Measurements from ENCODE around the gene PLIN4.

PLIN4 gene

DNA sequence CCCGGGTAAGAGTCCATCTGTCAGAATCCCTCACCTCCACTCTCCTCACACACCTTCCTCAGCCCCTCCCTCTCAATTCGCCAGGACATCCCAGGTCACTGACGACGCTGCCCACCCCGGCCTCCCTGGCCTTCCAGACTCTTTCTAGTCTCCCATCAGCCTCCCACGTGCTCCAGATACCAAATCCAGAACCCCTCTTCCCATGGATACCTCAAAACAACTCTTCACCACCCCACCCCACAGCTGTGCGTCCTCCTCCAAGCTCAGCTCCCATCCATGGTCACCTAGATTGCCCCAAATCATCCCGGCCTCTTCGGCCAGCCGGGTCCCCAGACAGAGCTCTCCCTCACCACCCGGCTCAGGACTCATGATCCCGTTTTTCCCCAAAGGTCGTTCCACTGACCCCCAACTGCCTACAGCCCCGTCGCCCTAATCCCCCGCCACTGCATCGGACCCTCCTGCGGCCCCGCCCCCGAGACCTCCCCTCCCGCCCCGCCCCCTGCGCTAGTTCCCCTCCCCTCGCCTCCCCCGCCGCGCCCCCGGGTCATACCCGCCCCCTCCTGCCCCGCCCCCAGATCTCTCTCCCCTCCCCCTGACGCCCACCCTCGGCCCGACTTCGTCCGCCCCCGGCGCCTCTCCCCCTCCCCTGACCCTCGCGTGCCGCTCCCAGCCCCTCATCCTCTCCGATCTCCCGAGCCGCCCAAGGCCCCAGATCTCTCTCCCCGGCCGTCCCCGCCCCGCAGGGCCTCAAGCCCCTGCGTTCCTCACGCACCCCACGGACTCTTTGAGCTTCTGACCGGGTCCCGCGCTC lies 61.2 kb downstream of the PLIN4 start:
- DNase-seq (ENCODE audit: extremely low read depth in 1 of 2, low read depth in 1 of 2) = no peak

DNA sequence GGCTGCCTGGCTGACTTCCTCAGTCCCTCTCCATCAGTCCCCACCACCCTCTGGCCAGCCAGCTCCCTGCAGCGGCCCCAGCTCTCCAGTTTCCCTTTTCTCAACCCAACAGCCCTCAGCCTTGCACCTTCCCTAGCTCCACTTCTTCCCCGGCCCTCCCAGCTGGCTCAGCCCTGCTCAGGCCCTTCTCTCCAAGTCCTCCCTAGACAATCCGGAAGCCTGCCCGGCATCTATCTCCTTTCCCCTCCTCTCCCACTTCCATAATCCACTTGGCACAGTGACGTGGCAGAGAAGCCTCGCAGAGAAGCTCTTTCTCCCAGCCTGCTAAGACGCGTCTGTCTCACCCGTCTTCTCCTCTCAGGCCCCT lies 61.8 kb downstream of the PLIN4 start:
- DNase-seq (ENCODE audit: extremely low read depth in 1 of 2, low read depth in 1 of 2) = no peak

- no peak for DNase-seq (ENCODE audit: extremely low read depth in 1 of 2, low read depth in 1 of 2)
These were observed 62.4 kb downstream of the PLIN4 start for GRCh38 chr19:4455719-4456475.

DNA sequence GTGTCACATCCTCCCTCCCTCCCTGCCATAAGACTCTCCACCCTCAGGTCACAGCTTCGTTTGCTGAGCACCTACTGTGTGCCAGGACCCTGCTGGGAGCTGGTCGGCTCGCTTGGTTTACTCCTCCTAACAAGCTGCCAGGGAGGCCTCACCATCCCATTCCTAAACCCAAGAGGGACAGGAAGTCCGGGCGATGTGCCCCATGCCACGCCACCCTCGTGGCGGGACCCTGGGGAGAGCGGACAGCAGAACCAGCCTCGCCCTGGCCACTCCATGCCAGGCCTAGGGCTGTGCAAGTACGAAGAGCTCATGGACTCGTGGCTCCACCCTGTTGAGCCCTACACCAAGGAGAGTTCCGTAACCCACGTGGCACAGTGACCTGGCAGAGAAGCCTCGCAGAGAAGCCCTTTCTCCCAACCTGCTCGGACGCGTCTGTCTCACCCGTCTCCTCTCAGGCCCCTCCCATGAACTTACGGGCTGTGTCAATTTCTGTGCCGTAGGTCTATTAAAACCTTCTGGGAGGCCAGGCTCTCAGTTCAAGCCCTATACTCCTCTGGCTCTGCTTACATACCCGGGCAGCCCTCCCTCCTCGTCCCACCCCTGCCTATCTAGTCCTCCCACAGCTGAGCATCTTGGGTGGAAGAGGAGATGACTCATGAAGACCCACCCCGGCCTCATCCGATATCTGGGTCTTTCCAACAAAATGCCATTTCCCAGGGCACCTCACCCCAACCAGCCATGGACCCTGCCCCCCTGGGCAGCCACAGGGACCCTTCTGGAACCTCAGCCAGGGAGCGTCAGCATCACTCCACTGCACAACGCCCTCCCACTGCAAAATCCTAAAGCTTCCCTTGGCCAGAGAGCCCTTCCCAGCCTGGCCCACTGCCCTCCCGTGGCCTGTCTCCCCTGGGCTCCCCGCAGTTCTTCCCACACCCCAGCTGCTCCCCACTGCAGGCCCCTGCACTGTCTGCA lies 63.3 kb downstream of the PLIN4 start:
- DNase-seq (ENCODE audit: extremely low read depth in 1 of 2, low read depth in 1 of 2) = no peak

GRCh38 chr19:4453232-4454179 lies 64.8 kb downstream of the PLIN4 start:
- no peak for DNase-seq (ENCODE audit: extremely low read depth in 1 of 2, low read depth in 1 of 2)

- no peak for DNase-seq (ENCODE audit: extremely low read depth in 1 of 2, low read depth in 1 of 2)
These were observed 65.9 kb downstream of the PLIN4 start for GRCh38 chr19:4452230-4452990.

All from stimulated activated CD8-positive, alpha-beta memory T cell treated with anti-CD3 and anti-CD28 coated beads, Interleukin-7, amount 100 ng/mL, for 48 hours (primary cell).